GM21786 (cell line): Measurements from ENCODE around the gene PBOV1.
"Not testable (repeated sequence)": the region's sequence is repeated elsewhere in the genome, so short reads cannot be mapped to it uniquely, and the experiment has no call there.

Experiments
- ATAC-seq: cut with Tn5 transposase; IDR thresholded peaks from one replicate; pipeline ENCODE4 v1.9.1; 2021; ENCODE audit not compliant: unreplicated experiment

Gene PBOV1

DNA sequence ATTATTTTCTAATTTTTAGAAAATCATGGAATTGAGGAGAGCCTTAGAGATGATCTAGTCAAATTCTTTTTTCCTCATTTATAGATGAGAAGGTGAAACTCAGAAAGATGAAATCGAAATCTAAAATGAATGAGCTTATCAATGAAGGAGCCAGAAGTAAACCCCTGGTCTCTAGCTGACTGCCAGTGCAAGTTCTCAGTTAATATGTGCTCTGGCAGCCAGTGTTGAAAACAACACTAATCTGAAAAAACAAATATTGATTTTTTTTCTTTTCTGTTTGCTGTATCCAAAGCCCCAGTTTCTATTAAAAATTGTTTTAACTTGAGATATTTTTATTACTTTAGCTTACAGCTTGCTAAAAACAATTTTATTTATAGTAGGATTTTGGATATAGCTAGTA lies 21.5 kb upstream of the PBOV1 start:
- ATAC-seq = no peak

GRCh38 chr6:138238368-138238767 lies 20.1 kb upstream of the PBOV1 start:
- no peak for ATAC-seq

DNA sequence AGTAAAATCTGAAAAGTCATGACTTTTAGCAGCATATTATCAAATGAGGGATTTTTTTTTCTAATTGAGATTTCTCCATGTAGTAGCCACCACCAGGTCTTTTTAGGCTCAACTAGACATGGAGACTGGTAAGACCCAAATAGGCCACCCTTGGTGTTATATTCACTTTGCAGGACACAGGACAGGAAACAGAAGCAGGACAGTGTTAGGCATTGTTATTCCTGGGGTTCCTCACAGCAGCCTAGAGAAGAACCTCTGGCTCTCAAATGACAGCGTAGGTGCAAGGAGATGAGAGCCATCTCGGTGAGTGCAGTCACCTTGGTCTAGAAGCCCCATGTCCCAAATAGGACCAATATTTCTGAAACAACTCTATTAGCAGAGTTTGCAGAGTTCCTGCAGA lies 19.2 kb upstream of the PBOV1 start:
- no peak for ATAC-seq

GRCh38 chr6:138235693-138236092 lies 17.4 kb upstream of the PBOV1 start:
- no peak for ATAC-seq

DNA sequence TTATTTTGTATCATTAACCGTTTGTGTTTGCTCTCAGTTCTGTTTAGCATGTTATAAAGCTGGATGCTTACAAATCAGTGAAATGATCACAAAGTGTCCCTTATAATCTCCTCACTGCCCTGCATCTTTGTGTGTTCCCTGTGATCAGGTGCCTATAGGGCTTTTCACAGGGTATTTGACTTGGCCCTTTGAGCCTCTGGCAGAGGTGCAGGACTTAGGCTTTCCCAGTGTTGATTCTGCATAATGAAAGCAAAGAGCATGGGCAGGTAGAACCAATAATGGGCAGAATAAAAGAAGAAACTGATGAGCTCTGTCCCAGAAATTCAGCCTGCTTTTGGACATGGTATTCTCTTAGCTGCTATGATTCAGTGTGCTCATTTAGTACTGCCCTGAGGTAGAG lies 16.9 kb upstream of the PBOV1 start:
- ATAC-seq = no peak

GRCh38 chr6:138234363-138234762 lies 16.1 kb upstream of the PBOV1 start:
- no peak for ATAC-seq

DNA sequence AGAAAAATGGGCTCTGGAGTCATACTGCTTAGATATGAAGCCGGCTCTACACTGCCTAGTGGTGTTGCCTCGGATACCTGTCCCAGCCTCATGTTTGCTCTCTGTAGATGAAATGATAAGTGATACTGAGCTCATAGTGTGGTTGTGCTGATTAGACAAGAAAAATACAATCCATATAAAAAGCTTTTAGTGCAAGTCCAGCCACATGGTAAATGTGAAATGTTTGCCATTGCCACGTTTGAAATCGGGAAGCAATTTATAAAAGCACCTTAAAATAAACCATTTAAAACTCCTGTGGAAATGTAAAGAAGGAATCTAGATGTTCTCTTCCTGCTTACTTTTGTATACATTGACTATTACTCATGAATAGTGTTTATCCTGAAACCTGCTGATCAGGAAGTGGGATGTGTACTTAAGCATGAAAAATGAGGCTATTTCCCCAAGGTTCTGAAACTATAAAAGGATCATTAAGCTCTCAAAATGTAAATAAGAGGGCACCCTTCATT lies 13.1 kb upstream of the PBOV1 start:
- no peak for ATAC-seq

GRCh38 chr6:138230759-138231380 lies 12.6 kb upstream of the PBOV1 start:
- no peak for ATAC-seq

DNA sequence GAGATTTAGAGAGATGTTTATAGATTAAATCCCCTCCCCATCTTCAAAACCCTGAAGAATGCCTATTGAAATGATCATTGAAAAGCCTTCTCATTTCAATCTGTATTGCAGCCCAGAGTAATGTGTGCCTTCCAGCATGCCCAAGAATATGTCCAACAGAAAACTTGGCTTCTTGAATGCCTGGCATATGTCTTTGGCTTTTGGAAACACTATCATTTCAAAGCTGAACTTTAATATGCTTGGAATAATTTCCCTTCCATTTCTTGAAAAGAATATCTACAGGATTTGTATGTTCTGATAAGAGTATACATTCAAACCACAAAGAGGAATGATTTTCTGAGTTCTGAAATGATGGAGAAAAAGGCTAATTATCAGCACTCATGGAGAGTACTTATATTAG lies 11.9 kb upstream of the PBOV1 start:
- ATAC-seq = no peak

DNA sequence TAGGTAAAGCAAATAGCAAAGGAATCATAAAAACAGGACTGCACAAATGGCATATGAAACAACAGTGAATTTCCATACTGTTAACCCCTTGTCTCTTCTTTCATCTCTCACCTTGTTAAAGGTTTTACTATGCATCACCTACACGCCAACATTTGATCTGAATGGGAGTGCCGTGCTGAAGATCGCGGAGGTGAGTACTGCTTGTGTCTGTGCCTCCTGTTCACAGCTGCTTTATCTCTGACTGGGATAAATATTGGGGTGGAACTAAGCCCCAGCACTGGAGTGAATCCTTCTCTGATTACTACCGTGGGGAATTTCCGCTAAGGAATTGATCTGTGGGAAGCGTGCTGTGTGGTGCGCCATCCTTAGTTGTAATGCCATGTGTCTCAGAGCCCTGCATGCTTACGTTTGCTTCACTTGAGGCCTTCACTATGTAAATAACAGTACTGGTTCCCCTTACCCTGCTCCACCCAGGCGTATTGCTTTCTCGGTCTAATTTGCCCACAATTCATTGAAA lies 11.4 kb upstream of the PBOV1 start:
- no peak for ATAC-seq

DNA sequence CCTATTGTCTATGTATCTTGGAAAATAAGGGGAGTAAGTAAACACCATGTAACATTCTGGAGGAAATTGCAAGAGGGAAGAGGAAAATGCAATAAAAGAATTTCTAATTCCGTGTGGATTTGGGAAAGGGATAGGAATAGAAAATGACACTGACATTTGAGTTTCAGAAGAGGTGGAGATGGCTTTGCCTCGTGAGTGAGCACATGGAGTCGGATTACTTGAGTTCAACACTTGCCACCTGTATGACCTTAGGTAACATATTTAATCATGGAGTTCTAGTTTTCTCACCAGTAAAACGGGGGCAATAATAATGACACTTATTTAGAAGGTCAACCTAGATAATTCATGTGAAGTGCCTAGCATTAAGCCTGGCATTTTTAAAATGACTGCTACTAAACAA lies 10.8 kb upstream of the PBOV1 start:
- no peak for ATAC-seq

- ATAC-seq = no peak
Observed at GRCh38 chr6:138227316-138227781, 9.1 kb upstream of the PBOV1 start.

DNA sequence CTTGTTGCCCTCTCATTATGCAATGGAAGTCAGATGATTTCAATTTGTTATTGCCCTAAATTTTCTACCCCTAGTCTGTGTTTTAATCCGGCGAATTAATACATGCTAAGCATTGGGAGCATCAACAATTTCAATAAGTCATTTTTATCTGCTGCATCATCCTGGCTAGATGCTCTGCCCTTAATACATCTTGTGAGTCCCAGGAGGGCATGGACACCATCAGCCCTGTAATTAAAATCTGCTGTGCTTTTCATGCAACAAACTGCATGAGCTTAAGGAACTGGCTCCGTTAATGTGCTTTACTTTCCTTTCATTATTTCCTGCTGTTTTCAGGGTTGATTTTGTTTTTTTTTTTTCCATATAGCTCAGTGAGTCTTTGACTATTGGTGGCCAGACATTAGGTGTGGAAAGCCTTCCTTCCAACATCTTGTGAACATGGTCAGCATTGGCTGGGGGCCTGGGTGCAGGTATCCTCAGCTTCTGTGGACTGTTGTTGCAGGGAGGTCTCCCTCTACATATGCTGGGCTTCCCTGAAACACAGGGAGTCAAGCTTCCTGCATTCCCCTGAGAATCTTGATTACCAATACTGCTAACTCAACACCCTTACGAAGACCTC lies 8.5 kb upstream of the PBOV1 start:
- ATAC-seq = no peak

- no peak for ATAC-seq
Observed at GRCh38 chr6:138225953-138226352, 7.7 kb upstream of the PBOV1 start.

DNA sequence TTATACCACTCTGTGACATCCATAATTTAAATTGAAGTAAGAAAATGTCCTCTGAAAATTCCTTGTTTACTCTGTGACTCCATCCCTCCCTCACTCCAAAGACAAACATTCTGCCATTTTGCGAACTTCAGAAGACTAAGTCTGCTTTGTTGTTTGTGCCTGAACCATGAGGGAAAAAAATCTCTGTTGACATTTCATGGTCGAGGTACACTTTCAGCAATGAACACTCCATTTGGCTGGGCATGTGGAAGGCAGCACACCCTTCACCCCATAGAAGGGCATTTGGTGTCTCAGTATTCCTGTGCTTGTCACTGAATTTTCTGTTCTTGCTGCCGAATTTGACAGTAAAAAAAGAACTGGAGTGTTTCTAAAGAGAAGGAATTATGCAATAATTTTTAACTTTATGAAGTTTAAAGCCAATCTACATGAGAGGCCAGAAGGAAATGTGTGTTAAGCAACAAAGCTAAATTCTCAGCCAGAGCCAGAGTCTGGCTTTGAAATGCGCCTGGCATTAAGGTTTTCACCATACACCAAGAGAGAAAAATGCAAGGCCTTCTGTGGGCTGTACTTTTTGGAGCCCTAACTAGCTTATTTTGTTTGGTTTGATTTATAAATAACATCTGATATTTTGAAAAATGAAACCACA lies 4.7 kb upstream of the PBOV1 start:
- no peak for ATAC-seq

GRCh38 chr6:138219901-138220300 lies 1.6 kb upstream of the PBOV1 start:
- no peak for ATAC-seq

DNA sequence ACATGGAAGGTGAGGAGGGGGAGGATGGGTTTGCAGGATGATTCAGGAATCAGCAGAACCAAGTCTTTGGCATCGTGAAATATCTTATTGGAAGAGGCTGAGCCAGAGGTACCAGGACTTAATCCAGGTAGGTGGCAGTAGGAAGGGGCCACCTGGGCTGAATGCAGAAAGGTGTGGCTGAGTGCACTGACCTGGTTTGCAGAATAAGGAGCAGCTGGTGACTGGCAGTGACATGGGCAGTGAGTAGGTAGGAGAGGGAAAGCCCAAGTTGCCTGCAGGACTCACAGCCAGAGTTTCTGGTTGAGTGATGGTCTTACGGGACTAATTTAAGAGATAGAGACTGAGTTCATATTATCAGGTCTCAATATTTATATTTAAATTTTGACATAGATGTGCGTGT lies 1.1 kb upstream of the PBOV1 start:
- no peak for ATAC-seq

GRCh38 chr6:138215093-138215782 lies 3.1 kb downstream of the PBOV1 start:
- ATAC-seq = no peak

DNA sequence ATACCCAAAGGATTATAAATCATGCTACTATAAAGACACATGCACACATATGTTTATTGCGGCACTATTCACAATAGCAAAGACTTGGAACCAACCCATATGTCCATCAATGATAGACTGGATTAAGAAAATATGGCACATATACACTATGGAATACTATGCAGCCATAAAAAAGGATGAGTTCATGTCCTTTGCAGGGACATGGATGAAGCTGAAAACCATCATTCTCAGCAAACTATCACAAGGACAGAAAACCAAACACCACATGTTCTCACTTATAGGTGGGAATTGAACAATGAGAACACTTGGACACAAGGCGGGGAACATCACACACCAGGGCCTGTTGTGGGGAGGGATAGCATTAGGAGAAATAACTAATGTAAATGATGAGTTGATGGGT lies 5.8 kb downstream of the PBOV1 start:
- not testable (repeated sequence) for ATAC-seq

- ATAC-seq = no peak
Observed at GRCh38 chr6:138211601-138212000, 6.7 kb downstream of the PBOV1 start.

- no peak for ATAC-seq
Observed at GRCh38 chr6:138211048-138211581, 7.2 kb downstream of the PBOV1 start.
